Motor neuron (in vitro differentiated cells): ENCODE results near the gene FBXW5. TPM values are rescaled to one million over a fixed set of nuclear protein-coding genes. Genes with fewer than 3 reads are reported as not detected.

Source experiments
- ATAC-seq, 8 experiments: fragments of 200-7000 bp; cut with Tn5 transposase; replicated peaks in 6 of 8; 2 replicates each; pipeline ENCODE4 v1.8.0; 2021; ENCODE audit warnings: mild to moderate bottlenecking in 8 of 8, moderate library complexity in 8 of 8
- H3K27ac ChIP-seq, 2 donors: fragments of 250-450 bp; sonication (Bioruptor Pico); 2 replicates each; pipeline ENCODE4 v1.9.0; 2021; ENCODE audit warnings: antibody characterized with exemption in 2 of 2, mild to moderate bottlenecking in 2 of 2, moderate library complexity in 1 of 2
- H3K4me1 ChIP-seq, 2 donors: fragments of 250-450 bp; sonication (Bioruptor Pico); replicated peaks in 1 of 2; 2 replicates each; pipeline ENCODE4 v1.6.1; 2021; ENCODE audit warnings: antibody characterized with exemption in 2 of 2, mild to moderate bottlenecking in 2 of 2, moderate library complexity in 1 of 2
- H3K4me3 ChIP-seq, 5 donors: fragments of 250-450 bp; sonication (Bioruptor Pico); 2 replicates each; pipeline ENCODE4 v1.9.0; 2021; ENCODE audit warnings: antibody characterized with exemption in 5 of 5, mild to moderate bottlenecking in 5 of 5, moderate library complexity in 4 of 5
- WGBS, 10 experiments: fragments of 450-650 bp; shearing (Covaris generic); methylation state at CpG; one replicate each; pipeline ENCODE4 v1.0.0; 2022; 5-methylcytosine and 5-hydroxymethylcytosine counted together
- in situ Hi-C, 9 experiments: fragments of 400-800 bp; cut with MboI; loops; one replicate each; pipeline ENCODE4 v1.15.0; 2021; ENCODE audit warnings: low sequenced_read_pairs in 9 of 9, low pct_unique_long_range_greater_than_20kb in 2 of 9; ENCODE audit not compliant: unreplicated experiment in 9 of 9
- total RNA-seq, 8 experiments: library from RNA; unstranded; fragments of 300-600 nt; gene quantifications; 2 replicates each; pipeline versions ENCODE4 v1.2.3 to v1.2.4, GENCODE V29; 2022

Gene FBXW5
- total RNA-seq, 8 experiments from 2014 or later = 34.1 to 115 (median 45.3) TPM

GRCh38 chr9:136947028-136947891 lies 2.7 kb upstream of the FBXW5 start:
- H3K27ac ChIP-seq = no peak overlapping the region
- in situ Hi-C loops = no loop called here
- H3K4me1 ChIP-seq = peaks cover 21 to 38% of the 10 kb centered on the region in 2 donors
- 40 to 100% (median 70%) methylated on average over 1 to 2 of the region's 26 CpGs; no CpG with 5 or more reads in 7 of the 10 experiments for WGBS, 10 experiments
- no peak overlapping the region for H3K4me3 ChIP-seq
- no peak for ATAC-seq

- in situ Hi-C loops = no loop called here
- WGBS, 10 experiments = 40 to 76% (median 59%) methylated on average over 2 to 5 of the region's 27 CpGs; no CpG with 5 or more reads in 7 of the 10 experiments
- Histone ChIP-seq H3K4me1 (peaks cover 13 to 31% of the 10 kb centered on the region in 2 donors), H3K27ac (no peak overlapping the region), H3K4me3 (no peak overlapping the region)
- ATAC-seq = no peak
Observed at GRCh38 chr9:136946228-136947027, 1.9 kb upstream of the FBXW5 start.

GRCh38 chr9:136945333-136946227 lies 1.0 kb upstream of the FBXW5 start:
- Histone ChIP-seq H3K27ac (no peak overlapping the region), H3K4me1 (peaks cover 11 to 28% of the 10 kb centered on the region in 2 donors), H3K4me3 (no peak overlapping the region)
- ATAC-seq = no peak
- 80% methylated on average over 6 of the region's 30 CpGs; no CpG with 5 or more reads in 9 of the 10 experiments for WGBS, 10 experiments
- in situ Hi-C loops = no loop called here

GRCh38 chr9:136944212-136944518 lies 373 bp downstream of the FBXW5 start:
- peaks cover 6 to 21% of the 10 kb centered on the region in 2 donors for H3K4me1 ChIP-seq
- H3K27ac ChIP-seq = peak overlapping the region; percentile 73 to 92
- peak; percentile 58 to 79 (median 64) for ATAC-seq
- in situ Hi-C loops = no loop called here
- peak overlapping the region; percentile 62 to 90 (median 81) for H3K4me3 ChIP-seq
- no CpG with 5 or more reads among the region's 45 CpGs for WGBS, 10 experiments

DNA sequence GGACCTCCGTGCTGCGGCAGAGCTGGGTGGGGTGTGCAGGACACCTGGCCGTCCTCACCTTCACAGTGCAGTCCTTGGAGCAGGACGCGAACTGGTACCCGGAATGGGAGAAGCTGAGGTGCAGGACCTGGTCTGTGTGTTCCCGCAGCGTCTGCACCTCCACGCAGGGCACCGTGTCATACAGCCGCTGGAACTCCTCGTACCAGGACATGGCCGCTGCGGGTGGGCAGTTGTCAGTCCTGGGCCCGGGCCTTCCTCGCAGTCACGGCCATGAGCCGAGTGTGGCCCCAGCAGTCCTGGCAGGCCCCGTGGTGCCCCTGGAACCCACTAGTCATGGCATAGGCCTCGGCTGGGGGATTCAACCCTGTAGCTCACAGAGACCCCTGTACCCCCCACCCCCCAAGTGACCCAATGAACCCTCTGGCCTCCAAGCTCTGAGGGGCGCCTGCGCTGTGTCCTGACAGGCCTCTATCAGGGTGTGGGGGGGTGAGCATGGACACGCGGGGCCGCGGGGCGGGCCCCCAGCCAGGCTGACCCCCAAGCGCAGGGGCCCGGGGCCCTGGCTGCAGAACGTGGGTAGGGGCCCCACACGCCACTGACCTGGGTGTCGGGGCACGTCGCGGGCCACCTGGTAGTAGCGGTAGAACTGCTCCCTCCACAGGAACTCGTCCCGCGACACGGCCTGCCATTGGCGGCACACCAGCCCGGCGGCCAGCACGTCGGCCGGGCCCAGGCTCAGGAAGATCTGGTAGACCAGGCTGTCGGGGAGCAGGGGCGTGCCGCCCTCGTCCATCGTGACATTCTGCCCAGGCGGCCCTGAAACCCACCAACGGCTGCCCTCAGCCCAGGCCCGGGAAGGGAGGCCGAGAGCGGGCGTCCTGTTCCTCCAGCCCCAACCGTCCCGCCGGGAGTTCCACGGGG lies 987 bp downstream of the FBXW5 start:
- Histone ChIP-seq H3K27ac (peak overlapping the region; percentile 73 to 92), H3K4me3 (peak overlapping the region; percentile 62 to 90 (median 81)), H3K4me1 (peaks cover 3 to 17% of the 10 kb centered on the region in 2 donors)
- in situ Hi-C loops = no loop called here
- 30 to 46% methylated on average over 2 to 4 of the region's 61 CpGs; no CpG with 5 or more reads in 8 of the 10 experiments for WGBS, 10 experiments
- peak in 6 of 8 experiments; percentile 2 to 41 (median 12) for ATAC-seq

GRCh38 chr9:136942881-136943230 lies 1.7 kb downstream of the FBXW5 start:
- WGBS, 10 experiments = 91% methylated on average over 8 of the region's 16 CpGs; no CpG with 5 or more reads in 9 of the 10 experiments
- ATAC-seq = no peak
- Histone ChIP-seq H3K27ac (no peak overlapping the region), H3K4me3 (peak overlapping the region in 1 of 5 donors; percentile 76), H3K4me1 (peaks cover 3 to 12% of the 10 kb centered on the region in 2 donors)
- in situ Hi-C loops = no loop called here

GRCh38 chr9:136942112-136942880 lies 2.2 kb downstream of the FBXW5 start:
- no peak overlapping the region for H3K27ac ChIP-seq
- no peak for ATAC-seq
- peaks cover 3 to 11% of the 10 kb centered on the region in 2 donors for H3K4me1 ChIP-seq
- no peak overlapping the region for H3K4me3 ChIP-seq
- in situ Hi-C loops = no loop called here
- 100% methylated on average over 3 of the region's 60 CpGs; no CpG with 5 or more reads in 9 of the 10 experiments for WGBS, 10 experiments

DNA sequence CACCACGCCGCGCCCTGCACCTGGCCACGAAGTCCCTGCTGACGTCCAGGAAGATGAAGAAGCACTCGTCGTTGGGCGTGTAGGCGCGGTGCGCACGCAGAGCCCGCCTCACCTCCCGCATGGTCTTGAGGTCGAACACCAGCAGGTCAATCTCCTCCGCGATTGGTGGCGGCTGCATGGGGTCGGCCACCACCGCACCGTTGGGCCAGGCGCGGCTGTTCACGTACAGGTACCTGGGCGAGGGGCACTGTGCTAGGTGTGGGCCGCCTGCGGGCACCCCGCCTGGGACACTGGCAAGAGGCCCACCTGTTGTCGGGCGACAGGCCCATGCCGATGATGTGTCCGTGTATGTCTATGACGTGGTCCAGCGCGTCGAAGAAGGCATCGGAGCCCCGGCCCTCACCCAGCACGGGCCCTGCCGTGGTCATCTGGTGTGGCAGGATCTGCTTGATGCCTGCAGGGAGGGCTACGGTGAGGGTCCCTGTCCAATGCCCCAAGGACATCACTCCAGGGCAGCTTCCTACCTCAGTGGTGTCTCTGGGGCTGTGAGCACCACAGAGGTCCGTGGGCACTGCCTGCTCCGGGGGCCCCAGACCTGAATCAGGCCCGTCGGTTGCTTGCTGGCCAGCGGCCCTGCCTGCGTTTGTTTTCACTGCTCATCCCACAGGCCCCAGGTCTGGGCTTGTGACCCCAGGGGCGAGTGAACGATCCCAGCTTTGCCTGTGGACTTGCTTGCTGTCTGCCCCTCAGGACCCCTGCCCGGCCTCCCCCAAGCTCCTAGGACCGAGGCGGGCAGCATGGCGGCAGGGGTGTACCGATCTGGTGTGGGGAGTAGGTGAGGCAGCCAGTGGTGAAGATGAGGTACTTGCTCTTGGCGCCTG lies 3.1 kb downstream of the FBXW5 start:
- 80 to 100% (median 90%) methylated on average over 1 to 7 of the region's 55 CpGs; no CpG with 5 or more reads in 4 of the 10 experiments for WGBS, 10 experiments
- ATAC-seq = no peak
- Histone ChIP-seq H3K4me3 (no peak overlapping the region), H3K4me1 (peaks cover 3 to 11% of the 10 kb centered on the region in 2 donors), H3K27ac (no peak overlapping the region)
- in situ Hi-C loops = no loop called here

DNA sequence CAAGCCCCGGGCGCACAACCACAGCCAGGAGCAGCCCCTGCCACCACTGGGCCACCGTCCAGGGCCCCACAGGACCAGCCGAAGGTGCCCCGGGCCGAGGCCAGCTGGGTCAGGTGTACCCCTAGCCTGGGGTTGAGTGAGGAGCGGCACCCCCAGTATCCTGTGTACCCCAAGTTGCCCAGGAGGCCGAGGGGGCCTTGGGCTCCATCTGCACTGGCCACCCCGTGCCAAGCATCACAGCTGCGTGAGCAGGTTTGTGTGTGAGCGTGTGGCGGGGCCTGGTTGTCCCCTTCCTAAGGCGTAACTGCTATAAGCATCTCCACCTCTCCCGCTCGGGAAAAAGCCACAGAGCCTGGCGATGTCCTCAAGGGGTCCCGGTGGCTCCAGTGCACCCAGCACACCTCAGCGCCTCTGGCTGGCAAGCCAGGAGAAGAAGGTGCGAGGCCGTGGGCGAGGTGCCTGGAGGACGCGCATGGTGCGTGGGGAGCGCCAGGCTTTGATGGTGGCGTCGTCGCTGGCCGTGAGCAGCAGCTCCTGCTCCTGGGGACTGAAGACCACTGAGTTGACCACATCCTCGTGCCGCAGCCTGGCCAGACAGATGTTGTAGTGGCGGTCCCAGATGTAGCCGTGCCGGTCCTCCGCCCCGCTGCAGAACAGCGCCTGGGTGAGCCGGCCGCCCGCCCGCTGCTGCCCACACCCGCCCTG lies 3.9 kb downstream of the FBXW5 start:
- ATAC-seq = no peak
- WGBS, 10 experiments = 94 to 100% (median 100%) methylated on average over 1 to 23 of the region's 42 CpGs; no CpG with 5 or more reads in 5 of the 10 experiments
- no peak overlapping the region for H3K27ac ChIP-seq
- H3K4me3 ChIP-seq = no peak overlapping the region
- in situ Hi-C loops = no loop called here
- H3K4me1 ChIP-seq = peaks cover 3 to 11% of the 10 kb centered on the region in 2 donors

GRCh38 chr9:136939996-136940525 lies 4.5 kb downstream of the FBXW5 start:
- peaks cover 3 to 11% of the 10 kb centered on the region in 2 donors for H3K4me1 ChIP-seq
- WGBS, 10 experiments = 93 to 100% (median 100%) methylated on average over 1 to 3 of the region's 16 CpGs; no CpG with 5 or more reads in 7 of the 10 experiments
- no peak overlapping the region for H3K27ac ChIP-seq
- no peak overlapping the region for H3K4me3 ChIP-seq
- in situ Hi-C loops = no loop called here
- no peak for ATAC-seq
